CD14-positive monocyte (primary cell): Measurements from ENCODE around the gene MAD1L1. TPM values are rescaled to one million over a fixed set of nuclear protein-coding genes. Genes with fewer than 3 reads are reported as not detected.

Source experiments
- DNase-seq, 3 donors: peaks; one replicate each; pipeline ENCODE4 v3.0.0-alpha.2; 2011 to 2022
- H2AFZ ChIP-seq: 2 replicates; pipeline ENCODE4 v1.6.0; 2012; ENCODE audit warnings: mild to moderate bottlenecking, low read depth, low read length, inconsistent platforms; ENCODE audit not compliant: insufficient read depth, poor library complexity, severe bottlenecking
- H3K27ac ChIP-seq, 2 donors: 1 replicate in 1 of 2; 2 replicates in 1 of 2; pipeline ENCODE4 v1.5.1; 2012 to 2013; ENCODE audit warnings: low read length in 2 of 2, control low read depth in 1 of 2, inconsistent platforms in 1 of 2, low read depth in 1 of 2, mild to moderate bottlenecking in 1 of 2
- H3K27me3 ChIP-seq, 2 donors: one replicate each; pipeline versions ENCODE4 v1.6.0 to v1.6.1; 2011 to 2013; ENCODE audit warnings: low read length in 2 of 2; ENCODE audit not compliant: control insufficient read depth in 2 of 2, insufficient read depth in 2 of 2
- H3K36me3 ChIP-seq, 2 donors: replicated peaks in 1 of 2; 1 replicate in 1 of 2; 2 replicates in 1 of 2; pipeline versions ENCODE4 v1.5.1 to v1.6.1; 2012 to 2013; ENCODE audit warnings: low read length in 2 of 2, control low read depth in 1 of 2, inconsistent platforms in 1 of 2, mild to moderate bottlenecking in 1 of 2; ENCODE audit not compliant: insufficient read depth in 2 of 2, control insufficient read depth in 1 of 2
- H3K4me1 ChIP-seq, 2 donors: 1 replicate in 1 of 2; 2 replicates in 1 of 2; pipeline versions ENCODE4 v1.5.1 to v1.6.1; 2012 to 2013; ENCODE audit warnings: low read length in 2 of 2, control low read depth in 1 of 2, inconsistent platforms in 1 of 2, mild to moderate bottlenecking in 1 of 2, moderate library complexity in 1 of 2; ENCODE audit not compliant: insufficient read depth in 2 of 2, control insufficient read depth in 1 of 2
- H3K4me2 ChIP-seq: replicated peaks from 2 replicates; pipeline ENCODE3; 2012; ENCODE audit warnings: low read length, moderate library complexity, mild to moderate bottlenecking; ENCODE audit not compliant: poor library complexity, severe bottlenecking; ENCODE audit errors: extremely low read depth
- H3K4me3 ChIP-seq, 3 experiments: fragments of 200-600 bp in 1 of 3; sonication (generic) in 1 of 3; replicated peaks in 1 of 3; 1 replicate in 2 of 3; 2 replicates in 1 of 3; pipeline ENCODE4 v1.5.1; 2011 to 2013; ENCODE audit warnings: low read length in 3 of 3, mild to moderate bottlenecking in 3 of 3, control low read depth in 2 of 3, low read depth in 2 of 3, inconsistent platforms in 1 of 3, moderate library complexity in 1 of 3
- H3K79me2 ChIP-seq: 2 replicates; pipeline ENCODE4 v1.6.0; 2012; ENCODE audit warnings: mild to moderate bottlenecking, control low read depth, inconsistent platforms, low read length, moderate library complexity; ENCODE audit not compliant: insufficient read depth
- H3K9ac ChIP-seq: 2 replicates; pipeline ENCODE4 v1.6.0; 2017; ENCODE audit warnings: low read length, mild to moderate bottlenecking; ENCODE audit not compliant: insufficient read depth, poor library complexity, severe bottlenecking
- H3K9me3 ChIP-seq, 2 donors: replicated peaks in 1 of 2; 1 replicate in 1 of 2; 2 replicates in 1 of 2; pipeline versions ENCODE4 v1.5.1 to v1.6.1; 2012 to 2013; ENCODE audit warnings: low read length in 2 of 2, control low read depth in 1 of 2; ENCODE audit not compliant: control insufficient read depth in 1 of 2, insufficient read depth in 1 of 2
- H4K20me1 ChIP-seq: 2 replicates; pipeline ENCODE4 v1.6.0; 2012; ENCODE audit warnings: mild to moderate bottlenecking, low read length, control low read depth, moderate library complexity; ENCODE audit not compliant: insufficient read depth
- H3K27ac Mint-ChIP-seq, 7 donors: one replicate each; pipeline ENCODE4 v1.8.0; 2020; ENCODE audit warnings: mild to moderate bottlenecking in 7 of 7, mixed read lengths in 7 of 7, moderate library complexity in 6 of 7, inconsistent platforms in 2 of 7
- H3K27me3 Mint-ChIP-seq, 3 donors: one replicate each; pipeline ENCODE4 v1.8.0; 2021 to 2022; ENCODE audit warnings: low read depth in 3 of 3, mild to moderate bottlenecking in 3 of 3, mixed read lengths in 3 of 3, moderate library complexity in 3 of 3, inconsistent platforms in 1 of 3
- H3K36me3 Mint-ChIP-seq, 2 donors: one replicate each; pipeline ENCODE4 v1.8.0; 2020; ENCODE audit warnings: mixed read lengths in 2 of 2, inconsistent platforms in 1 of 2, mild to moderate bottlenecking in 1 of 2
- H3K4me1 Mint-ChIP-seq: one replicate; pipeline ENCODE4 v1.8.0; 2020; ENCODE audit warnings: mild to moderate bottlenecking, mixed read lengths
- H3K4me3 Mint-ChIP-seq, 2 donors: one replicate each; pipeline ENCODE4 v1.8.0; 2020; ENCODE audit warnings: mild to moderate bottlenecking in 2 of 2, mixed read lengths in 2 of 2, moderate library complexity in 1 of 2
- H3K9me3 Mint-ChIP-seq, 7 donors: one replicate each; pipeline ENCODE4 v1.8.0; 2020 to 2022; ENCODE audit warnings: mixed read lengths in 7 of 7, mild to moderate bottlenecking in 6 of 7, moderate library complexity in 6 of 7, inconsistent platforms in 2 of 7
- CTCF ChIP-seq: fragments of 200-600 bp; IDR thresholded peaks from one replicate; pipeline ENCODE4 v1.8.0; 2022; ENCODE audit warnings: antibody characterized with exemption, mild to moderate bottlenecking
- WGBS: methylation state at CpG from one replicate; pipeline ENCODE4 v1.1.5; 2013; ENCODE audit warnings: missing lambda C conversion rate; ENCODE audit not compliant: insufficient coverage; 5-methylcytosine and 5-hydroxymethylcytosine counted together
- intact Hi-C, 2 donors: fragments of 100-400 bp; cut with micrococcal nuclease; formaldehyde crosslinking; loops; one replicate each; pipeline versions ENCODE4 v1.15.0 to v1.15.1; 2023
- polyA plus RNA-seq, 3 donors: library from polyadenylated mRNA; depleted of rRNA in 1 of 3; unstranded in 2 of 3; stranded (reverse) in 1 of 3; fragments of 300-500 nt in 2 of 3; fragments of >200 nt in 1 of 3; fragmentation: Illumina TruSeq in 2 of 3; gene quantifications; 1 replicate in 2 of 3; 2 replicates in 1 of 3; pipeline ENCODE4 v1.2.3, GENCODE V29; 2012 to 2021

MAD1L1 gene
- polyA plus RNA-seq, 3 donors: 22.0 to 39.4 (median 33.2) TPM

GRCh38 chr7:2034291-2035201 lies 198.2 kb downstream of the MAD1L1 start:
- no peaks in the 10 kb centered on the region for H3K36me3 ChIP-seq
- peaks cover 7 to 20% of the 10 kb centered on the region in 2 donors for H3K4me1 ChIP-seq
- H3K4me2 ChIP-seq: no peak overlapping the region
- no peak for TF ChIP-seq CTCF
- H3K27me3 Mint-ChIP-seq: peaks cover 0 to 4% (median 4%) of the 10 kb centered on the region in 3 donors
- intact Hi-C loops: no loop called here
- H3K4me3 Mint-ChIP-seq: no peak overlapping the region
- peak overlapping the region in 1 of 7 donors; percentile 25 for H3K27ac Mint-ChIP-seq
- no peak for DNase-seq
- H3K9me3 Mint-ChIP-seq: peaks cover 4 to 12% (median 7%) of the 10 kb centered on the region in 7 donors
- 98% methylated on average over 18 of the region's 20 CpGs for WGBS
- no peak overlapping the region for H2AFZ ChIP-seq
- H3K79me2 ChIP-seq: no peaks in the 10 kb centered on the region
- H4K20me1 ChIP-seq: no peaks in the 10 kb centered on the region
- no peak overlapping the region for H3K27ac ChIP-seq
- H3K9ac ChIP-seq: no peak overlapping the region
- peaks cover 12 to 17% of the 10 kb centered on the region in 2 donors for H3K36me3 Mint-ChIP-seq
- H3K27me3 ChIP-seq: no peaks in the 10 kb centered on the region
- no peak overlapping the region for H3K4me3 ChIP-seq
- H3K9me3 ChIP-seq: peaks cover 3 to 15% of the 10 kb centered on the region in 2 donors
- peaks cover 31% of the 10 kb centered on the region for H3K4me1 Mint-ChIP-seq

- H3K4me1 Mint-ChIP-seq: peaks cover 27% of the 10 kb centered on the region
- Histone ChIP-seq H3K4me2 (no peak overlapping the region), H3K36me3 (no peaks in the 10 kb centered on the region), H2AFZ (no peak overlapping the region), H3K9ac (no peak overlapping the region), H3K79me2 (no peaks in the 10 kb centered on the region), H3K27me3 (no peaks in the 10 kb centered on the region), H3K4me3 (no peak overlapping the region), H4K20me1 (no peaks in the 10 kb centered on the region), H3K27ac (no peak overlapping the region), H3K4me1 (peaks cover 7 to 20% of the 10 kb centered on the region in 2 donors), H3K9me3 (peaks cover 12 to 23% of the 10 kb centered on the region in 2 donors)
- H3K27me3 Mint-ChIP-seq: peaks cover 0 to 4% (median 4%) of the 10 kb centered on the region in 3 donors
- intact Hi-C loops: no loop called here
- H3K4me3 Mint-ChIP-seq: no peak overlapping the region
- peaks cover 12 to 21% (median 16%) of the 10 kb centered on the region in 7 donors for H3K9me3 Mint-ChIP-seq
- peaks cover 9 to 23% of the 10 kb centered on the region in 2 donors for H3K36me3 Mint-ChIP-seq
- WGBS: 94% methylated on average over 10 of the region's 13 CpGs
- no peak for TF ChIP-seq CTCF
- no peak overlapping the region for H3K27ac Mint-ChIP-seq
- DNase-seq: no peak
Measured at GRCh38 chr7:2033586-2034135, 199.1 kb downstream of the MAD1L1 start.
